IPS-18a (cell line): ENCODE results near the gene ARFGAP1.

Experiments
- H3K27ac ChIP-seq: one replicate; pipeline ENCODE4 v1.5.1; 2013; ENCODE audit warnings: low read length
- H3K27me3 ChIP-seq: one replicate; pipeline ENCODE4 v1.6.1; 2013; ENCODE audit warnings: mild to moderate bottlenecking, low read length; ENCODE audit not compliant: control insufficient read depth, insufficient read depth
- H3K36me3 ChIP-seq: one replicate; pipeline ENCODE4 v1.6.1; 2013; ENCODE audit warnings: low read depth, low read length; ENCODE audit not compliant: control insufficient read depth
- H3K4me1 ChIP-seq: one replicate; pipeline ENCODE4 v1.6.1; 2013; ENCODE audit warnings: low read depth, low read length; ENCODE audit not compliant: control insufficient read depth
- H3K4me3 ChIP-seq: one replicate; pipeline ENCODE4 v1.5.1; 2013; ENCODE audit warnings: low read length
- H3K9ac ChIP-seq: one replicate; pipeline ENCODE4 v1.6.1; 2013; ENCODE audit warnings: mild to moderate bottlenecking, low read length, moderate library complexity
- H3K9me3 ChIP-seq: one replicate; pipeline ENCODE4 v1.6.1; 2013; ENCODE audit warnings: low read depth, low read length; ENCODE audit not compliant: control insufficient read depth

Gene ARFGAP1

DNA sequence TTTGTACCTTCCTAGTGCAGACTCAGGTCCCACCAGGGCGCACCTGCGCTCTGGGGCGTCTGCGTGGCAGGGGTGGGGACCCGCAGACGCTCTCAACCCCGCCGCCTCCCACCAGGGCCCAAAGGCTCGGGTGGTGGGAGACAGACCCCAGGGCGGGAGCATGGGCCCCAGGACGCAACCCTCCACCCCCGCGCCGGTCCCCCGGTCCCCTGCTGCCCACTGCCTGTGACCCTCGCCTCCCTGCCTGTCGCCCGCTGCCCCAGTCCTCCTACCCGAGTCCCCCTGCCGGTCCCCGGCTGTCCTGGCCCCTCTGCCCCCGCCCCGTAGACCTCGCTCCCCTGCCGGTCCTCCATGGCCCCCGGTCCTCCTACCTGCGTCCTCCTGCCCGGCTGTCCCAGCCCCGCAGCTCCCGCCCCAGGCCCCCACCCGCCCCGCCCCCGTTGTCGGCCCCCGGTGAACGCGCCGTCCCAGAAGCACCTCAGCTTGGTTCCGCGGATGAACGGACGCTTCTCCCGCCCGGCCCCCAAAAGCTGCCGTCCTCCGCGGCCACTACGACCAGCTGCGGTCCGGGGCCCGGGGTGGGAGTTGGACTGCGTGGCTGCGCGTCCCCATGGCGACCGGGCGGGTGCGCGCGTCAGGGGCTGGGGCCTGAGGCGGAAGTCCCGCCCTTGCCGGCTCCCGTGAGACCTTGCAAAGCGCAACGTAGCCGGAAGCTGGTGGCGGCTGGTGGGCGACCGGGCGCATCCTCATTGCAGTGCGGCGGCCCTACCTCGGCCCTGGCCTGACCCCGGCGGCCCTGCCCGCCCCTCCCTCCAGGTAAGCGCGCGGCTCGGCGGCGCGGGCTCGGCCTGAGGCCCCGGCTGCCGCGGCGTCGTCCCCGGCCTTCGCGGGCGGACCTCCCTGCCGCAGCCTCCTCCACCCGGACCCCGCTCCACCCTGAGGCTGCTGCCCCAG lies at the start of gene ARFGAP1:
TSS of gene ARFGAP1 (plus strand) at position 709 of the 954 bp plus-strand sequence. CDS start 2,768 bp downstream, outside the sequence.
- H3K9me3 ChIP-seq, result no peaks in the 10 kb centered on the region
- no peaks in the 10 kb centered on the region for H3K4me1 ChIP-seq
- H3K27ac ChIP-seq, result no peak within 1 kb of the TSS
- no peaks in the 10 kb centered on the region for H3K27me3 ChIP-seq
- peak within 1 kb of the TSS; percentile 88 for H3K4me3 ChIP-seq
- H3K36me3 ChIP-seq, result peaks cover 16% of the 10 kb centered on the region
- H3K9ac ChIP-seq, result peak within 1 kb of the TSS; percentile 72

DNA sequence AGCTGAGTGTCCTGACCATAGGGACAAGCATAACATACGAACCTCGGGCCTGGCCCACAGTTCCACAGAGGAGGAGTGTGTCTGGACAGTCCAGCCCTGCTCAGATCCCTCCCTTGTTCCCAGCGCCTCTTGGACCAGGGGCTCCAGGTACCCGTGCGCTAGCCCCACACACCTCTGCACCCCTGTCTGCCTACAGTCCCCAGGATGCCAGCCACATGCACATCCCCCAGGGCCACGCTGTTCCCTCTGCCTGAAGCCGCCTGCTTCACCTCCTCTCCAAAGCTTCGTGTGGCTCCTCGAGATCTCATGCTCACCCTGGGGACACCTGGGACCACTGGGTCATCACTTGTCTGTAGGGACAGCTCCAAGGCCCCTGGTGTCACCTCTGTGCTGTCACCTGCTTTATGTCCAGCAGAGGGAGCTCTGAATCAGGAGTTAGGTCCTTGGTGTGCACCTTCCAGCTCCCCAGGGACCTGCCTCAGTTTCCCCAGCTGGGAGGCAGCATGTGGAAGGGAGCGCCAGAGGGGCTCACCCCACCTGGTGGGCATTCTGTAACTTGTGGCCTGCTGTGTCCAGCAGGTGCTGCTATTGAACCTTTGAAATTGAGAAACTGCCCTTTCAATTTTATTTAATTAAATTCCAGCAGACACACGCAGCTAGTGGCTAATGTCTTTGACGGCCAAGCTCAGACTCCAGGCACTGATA lies 49.3 kb upstream of the ARFGAP1 start:
- no peaks in the 10 kb centered on the region for H3K9me3 ChIP-seq
- no peaks in the 10 kb centered on the region for H3K36me3 ChIP-seq
- H3K4me3 ChIP-seq, result no peak overlapping the region
- no peak overlapping the region for H3K9ac ChIP-seq
- H3K27me3 ChIP-seq, result no peaks in the 10 kb centered on the region
- no peaks in the 10 kb centered on the region for H3K4me1 ChIP-seq
- no peak overlapping the region for H3K27ac ChIP-seq

DNA sequence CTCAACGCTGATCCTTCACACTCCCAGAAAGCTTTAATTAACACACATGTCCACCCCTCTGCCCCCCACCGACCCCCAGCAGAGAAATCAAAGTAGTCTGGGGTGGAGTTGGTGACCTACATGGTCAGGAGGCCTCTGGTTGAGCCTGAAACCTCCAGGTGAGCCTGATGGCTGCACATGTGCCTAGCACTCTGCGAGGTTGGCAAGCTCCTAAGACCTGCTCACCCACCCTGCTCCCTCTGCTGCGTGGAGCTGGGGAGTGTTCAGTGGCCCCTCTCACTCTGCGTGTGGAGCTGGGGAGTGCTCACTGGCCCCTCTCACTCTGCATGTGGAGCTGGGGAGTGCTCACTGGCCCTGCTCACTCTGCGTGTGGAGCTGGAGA lies 48.8 kb upstream of the ARFGAP1 start:
- H3K4me3 ChIP-seq, result no peak overlapping the region
- H3K9ac ChIP-seq, result no peak overlapping the region
- no peaks in the 10 kb centered on the region for H3K36me3 ChIP-seq
- H3K9me3 ChIP-seq, result no peaks in the 10 kb centered on the region
- H3K4me1 ChIP-seq, result peaks cover 5% of the 10 kb centered on the region
- no peak overlapping the region for H3K27ac ChIP-seq
- no peaks in the 10 kb centered on the region for H3K27me3 ChIP-seq

DNA sequence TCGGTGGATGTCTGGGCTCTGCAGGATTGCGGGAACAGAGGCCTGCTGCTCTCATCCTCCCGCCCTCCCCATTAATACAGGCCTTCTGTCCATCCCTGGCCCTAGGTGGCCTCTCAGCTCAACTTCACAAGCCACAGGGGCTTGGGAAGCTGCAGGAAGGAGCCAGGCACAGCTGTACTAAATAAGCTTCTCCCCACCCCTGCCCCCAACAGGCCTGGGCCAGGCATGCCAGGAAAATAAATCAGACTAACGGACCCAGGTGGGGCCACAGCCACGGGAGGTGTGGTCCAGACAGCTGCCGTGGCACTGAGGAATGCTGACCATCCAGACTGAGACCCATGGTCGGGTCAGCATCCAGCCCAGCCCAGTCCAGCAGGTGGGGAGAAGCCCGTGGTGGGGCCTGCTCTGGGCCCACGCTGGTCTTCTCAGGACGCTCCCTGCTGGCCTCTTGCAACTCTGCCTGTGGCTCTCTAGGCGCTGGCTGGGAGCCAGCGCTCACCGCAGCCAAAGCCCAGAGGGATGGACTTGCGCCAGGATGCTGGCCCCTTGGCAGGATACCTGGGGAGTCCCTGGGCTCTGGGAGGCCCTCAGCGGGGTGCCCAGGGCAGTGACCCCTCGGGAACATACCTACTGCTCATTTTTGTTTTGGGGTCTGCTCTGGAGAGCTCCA lies 48.1 kb upstream of the ARFGAP1 start:
- Histone ChIP-seq H3K9me3 (no peaks in the 10 kb centered on the region), H3K4me1 (peaks cover 12% of the 10 kb centered on the region), H3K4me3 (no peak overlapping the region), H3K9ac (no peak overlapping the region), H3K36me3 (no peaks in the 10 kb centered on the region), H3K27ac (no peak overlapping the region), H3K27me3 (peaks cover 4% of the 10 kb centered on the region)

DNA sequence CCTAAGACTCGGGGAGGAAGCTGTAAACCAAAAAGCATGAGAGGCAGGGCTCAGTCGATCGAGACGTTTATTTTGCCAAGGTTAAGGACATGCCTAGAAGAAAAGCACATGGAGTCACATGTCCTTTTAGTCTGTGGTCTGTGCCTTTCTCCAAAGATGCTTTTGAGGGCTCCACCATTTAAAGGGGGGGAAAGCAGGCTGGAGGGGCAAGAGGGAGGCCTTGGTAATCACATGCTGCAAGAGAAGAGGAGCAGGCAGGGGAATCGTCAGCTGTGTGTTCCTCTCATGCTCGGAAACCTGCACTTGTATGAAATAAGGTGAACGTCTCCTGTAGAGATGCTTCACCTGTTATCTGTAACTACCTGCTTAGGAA lies 47.5 kb upstream of the ARFGAP1 start:
- H3K9ac ChIP-seq, result no peak overlapping the region
- H3K27ac ChIP-seq, result no peak overlapping the region
- H3K9me3 ChIP-seq, result no peaks in the 10 kb centered on the region
- H3K27me3 ChIP-seq, result peaks cover 9% of the 10 kb centered on the region
- H3K4me3 ChIP-seq, result no peak overlapping the region
- no peaks in the 10 kb centered on the region for H3K36me3 ChIP-seq
- peaks cover 16% of the 10 kb centered on the region for H3K4me1 ChIP-seq

DNA sequence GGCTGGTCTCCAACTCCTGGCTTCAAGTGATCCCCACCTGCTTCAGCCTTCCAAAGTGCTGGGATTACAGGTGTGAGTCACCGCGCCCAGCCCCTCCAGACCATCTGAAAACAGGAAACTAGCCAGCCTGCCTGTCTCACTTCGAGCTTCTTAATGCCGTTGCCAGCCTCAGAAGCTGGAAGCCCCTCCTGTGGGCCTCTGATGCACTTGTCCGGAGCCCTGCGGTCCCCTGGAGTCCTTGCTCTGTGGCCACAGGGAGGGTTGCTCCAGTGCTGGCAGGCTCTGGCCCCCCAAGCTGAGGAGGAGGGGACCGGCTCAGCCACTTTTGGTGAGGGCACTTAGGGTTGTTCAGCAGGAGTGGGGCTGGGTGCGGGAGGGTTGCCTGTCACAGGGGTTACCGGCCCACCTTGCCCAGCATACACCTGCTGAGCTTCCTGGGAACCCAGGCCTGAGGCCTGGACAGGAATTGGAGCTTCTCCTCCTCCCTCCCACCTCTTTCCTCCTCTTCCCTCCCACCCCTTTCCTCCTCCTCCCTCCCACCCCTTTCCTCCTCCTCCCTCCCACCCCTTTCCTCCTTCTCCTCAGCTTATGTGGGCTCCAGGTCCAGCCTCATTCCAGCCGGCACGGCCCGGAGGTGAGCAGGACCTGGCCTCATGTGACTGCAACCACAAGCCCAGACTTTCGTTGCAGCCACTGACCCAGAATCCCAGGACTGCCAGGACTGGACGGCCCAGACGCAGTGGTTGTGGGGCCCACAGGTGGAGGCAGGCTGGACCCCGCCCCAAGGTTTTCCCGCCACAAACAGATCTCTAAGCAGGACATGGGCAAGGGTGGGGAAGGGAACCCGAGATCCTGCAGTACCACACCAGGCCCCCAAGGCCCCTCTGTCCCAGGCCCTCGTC lies 46.3 kb upstream of the ARFGAP1 start:
- no peaks in the 10 kb centered on the region for H3K9me3 ChIP-seq
- no peak overlapping the region for H3K9ac ChIP-seq
- H3K27me3 ChIP-seq, result peaks cover 11% of the 10 kb centered on the region
- H3K36me3 ChIP-seq, result no peaks in the 10 kb centered on the region
- no peak overlapping the region for H3K27ac ChIP-seq
- peaks cover 22% of the 10 kb centered on the region for H3K4me1 ChIP-seq
- H3K4me3 ChIP-seq, result no peak overlapping the region

DNA sequence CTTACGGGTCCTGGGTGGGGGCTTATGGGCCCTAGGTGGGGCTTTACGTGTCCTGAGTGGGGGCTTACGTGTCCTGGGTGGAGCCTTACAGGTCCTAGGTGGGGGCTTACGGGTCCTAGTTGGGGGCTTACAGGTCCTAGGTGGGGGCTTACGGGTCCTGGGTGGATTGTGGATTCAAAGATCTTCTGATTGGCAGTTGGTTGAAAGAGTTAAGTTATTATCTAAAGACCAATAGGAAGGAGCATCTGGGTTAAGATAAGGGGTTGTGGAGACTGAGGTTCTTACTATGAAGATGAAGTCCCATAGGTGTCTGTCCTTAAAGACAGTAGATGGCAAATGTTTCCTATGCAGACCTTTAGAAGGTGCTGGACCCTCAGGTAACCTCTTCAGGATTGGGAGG lies 45.4 kb upstream of the ARFGAP1 start:
- no peak overlapping the region for H3K4me3 ChIP-seq

DNA sequence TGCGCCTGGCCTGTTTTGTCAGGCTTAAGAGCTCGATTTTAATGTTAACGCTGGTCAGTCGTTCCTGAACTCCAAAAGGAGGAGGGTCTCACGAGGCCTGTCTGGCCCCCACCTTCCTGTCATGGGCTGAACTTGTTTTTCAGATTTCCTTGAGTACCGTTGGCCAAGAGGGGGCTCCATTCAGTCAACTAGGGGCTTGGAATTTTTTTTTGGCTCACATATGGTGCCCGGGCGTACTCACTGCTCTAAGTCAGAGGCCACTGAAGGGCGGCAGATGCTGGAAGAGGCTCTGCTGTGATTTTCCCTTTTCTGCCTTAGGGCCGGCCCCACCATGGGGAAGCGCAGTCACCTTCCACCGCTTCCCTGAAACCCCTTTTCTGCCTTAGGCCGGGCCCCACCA lies 43.8 kb upstream of the ARFGAP1 start:
- peaks cover 22% of the 10 kb centered on the region for H3K4me1 ChIP-seq
- no peak overlapping the region for H3K9ac ChIP-seq
- H3K4me3 ChIP-seq, result no peak overlapping the region
- no peaks in the 10 kb centered on the region for H3K9me3 ChIP-seq
- no peak overlapping the region for H3K27ac ChIP-seq
- peaks cover 15% of the 10 kb centered on the region for H3K27me3 ChIP-seq
- H3K36me3 ChIP-seq, result no peaks in the 10 kb centered on the region

More for the DNA sequence above, 45.4 kb upstream of the ARFGAP1 start:
- no peak overlapping the region for H3K27ac ChIP-seq
- no peaks in the 10 kb centered on the region for H3K36me3 ChIP-seq
- no peak overlapping the region for H3K9ac ChIP-seq
- H3K9me3 ChIP-seq, result no peaks in the 10 kb centered on the region
- peaks cover 15% of the 10 kb centered on the region for H3K27me3 ChIP-seq
- H3K4me1 ChIP-seq, result peaks cover 22% of the 10 kb centered on the region

DNA sequence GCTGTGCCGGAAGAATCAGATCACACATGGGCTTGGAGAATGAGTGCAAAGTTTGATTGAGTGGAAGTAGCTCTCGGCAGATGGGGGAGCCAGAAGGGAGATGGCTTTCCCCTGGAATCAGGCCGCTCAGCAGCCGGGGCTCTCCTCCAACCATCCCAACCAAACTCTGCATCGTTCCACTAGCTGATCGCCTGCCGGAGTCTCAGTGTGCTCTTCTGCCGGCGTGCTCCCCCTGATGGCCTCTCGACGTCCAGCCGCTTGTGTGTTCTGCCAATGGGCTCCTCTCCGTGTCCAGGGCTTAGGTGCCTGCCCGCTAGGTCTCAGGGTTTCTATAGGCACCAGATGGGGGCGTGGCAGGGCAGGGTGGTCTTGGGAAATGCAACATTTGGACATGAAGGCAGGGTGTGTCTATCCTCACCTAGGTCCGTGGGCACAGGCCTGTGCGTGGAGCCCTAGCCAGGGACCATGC lies 41.8 kb upstream of the ARFGAP1 start:
- H3K36me3 ChIP-seq, result no peaks in the 10 kb centered on the region
- H3K27ac ChIP-seq, result no peak overlapping the region
- no peak overlapping the region for H3K4me3 ChIP-seq
- H3K9ac ChIP-seq, result no peak overlapping the region
- H3K4me1 ChIP-seq, result peaks cover 26% of the 10 kb centered on the region
- peaks cover 15% of the 10 kb centered on the region for H3K27me3 ChIP-seq
- no peaks in the 10 kb centered on the region for H3K9me3 ChIP-seq

DNA sequence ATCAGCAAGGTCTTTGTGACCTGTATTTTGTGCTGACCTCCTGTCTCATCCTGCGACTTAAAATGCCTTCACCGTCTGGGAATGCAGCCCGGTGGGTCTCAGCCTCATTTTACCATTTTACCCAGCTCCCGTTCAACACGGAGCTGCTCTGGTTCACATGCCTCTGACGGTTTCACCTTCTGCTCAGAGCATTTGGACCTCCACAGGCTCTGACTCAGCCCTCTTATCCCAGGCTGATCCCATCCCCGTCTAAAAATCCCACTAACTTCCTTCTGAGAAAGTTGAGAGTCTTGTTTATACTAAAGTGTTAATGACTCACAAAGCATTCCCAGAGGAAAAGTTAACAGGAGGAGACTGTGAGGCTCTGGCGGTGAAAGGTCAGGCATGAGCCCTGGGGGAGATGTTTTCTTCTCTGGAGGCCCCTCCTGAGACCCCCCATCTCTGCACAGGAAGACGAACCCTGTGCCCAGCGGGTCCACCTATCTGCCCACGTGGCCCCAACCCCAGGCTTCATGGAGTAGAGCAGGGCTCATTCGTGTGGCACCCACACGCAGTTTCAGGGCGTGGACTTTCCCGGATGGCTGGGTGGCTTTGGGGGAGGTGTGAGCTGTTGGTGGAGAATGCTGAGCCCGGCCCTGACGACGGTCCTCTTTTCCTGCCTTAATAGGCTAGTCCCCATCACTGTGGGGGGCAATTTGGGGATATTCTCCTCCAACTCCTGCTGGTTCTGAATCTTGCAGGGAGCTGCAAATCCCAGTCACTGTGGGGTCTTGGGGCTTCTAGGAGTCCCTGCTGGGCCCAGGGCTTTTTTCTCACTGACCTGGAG lies 40.2 kb upstream of the ARFGAP1 start:
- peaks cover 15% of the 10 kb centered on the region for H3K27me3 ChIP-seq
- H3K4me3 ChIP-seq, result no peak overlapping the region
- no peak overlapping the region for H3K27ac ChIP-seq
- no peaks in the 10 kb centered on the region for H3K36me3 ChIP-seq
- H3K4me1 ChIP-seq, result peaks cover 26% of the 10 kb centered on the region
- H3K9ac ChIP-seq, result no peak overlapping the region
- H3K9me3 ChIP-seq, result no peaks in the 10 kb centered on the region
